SJSA1 (cell line): Measurements from ENCODE around the gene SPEM2. TPM values are rescaled to one million over a fixed set of nuclear protein-coding genes. Genes with fewer than 3 reads are reported as not detected.

Experiments used
- DNase-seq, 2 experiments: peaks; one replicate each; pipeline ENCODE4 v3.0.0-alpha.2; 2015 to 2020; ENCODE audit warnings: low spot score in 2 of 2, low read depth in 1 of 2
- H3K27ac ChIP-seq: fragments of 250-450 bp; sonication (Bioruptor Pico); 2 replicates; pipeline ENCODE4 v1.5.1; 2020; ENCODE audit warnings: mild to moderate bottlenecking, moderate library complexity
- H3K27me3 ChIP-seq: fragments of 250-450 bp; sonication (Bioruptor Pico); replicated peaks from 2 replicates; pipeline ENCODE4 v1.5.1; 2020; ENCODE audit warnings: mild to moderate bottlenecking, moderate library complexity
- H3K36me3 ChIP-seq: fragments of 250-450 bp; sonication (Bioruptor Pico); 2 replicates; pipeline ENCODE4 v1.5.1; 2020; ENCODE audit warnings: mild to moderate bottlenecking
- H3K4me1 ChIP-seq: fragments of 250-450 bp; sonication (Bioruptor Pico); replicated peaks from 2 replicates; pipeline ENCODE4 v1.6.1; 2021; ENCODE audit warnings: mild to moderate bottlenecking
- H3K4me3 ChIP-seq: fragments of 250-450 bp; sonication (Bioruptor Pico); 2 replicates; pipeline ENCODE4 v1.5.1; 2020; ENCODE audit warnings: mild to moderate bottlenecking
- H3K9me3 ChIP-seq: fragments of 250-450 bp; sonication (Bioruptor Pico); replicated peaks from 2 replicates; pipeline ENCODE4 v1.5.1; 2020; ENCODE audit warnings: mild to moderate bottlenecking
- total RNA-seq: library from RNA; depleted of rRNA; stranded (reverse); fragments of >200 nt; shearing (Covaris generic); gene quantifications from 2 replicates; pipeline ENCODE4 v1.2.3, GENCODE V29; 2014

Gene SPEM2
- total RNA-seq, 1 experiment from 2014 or later: not detected

DNA sequence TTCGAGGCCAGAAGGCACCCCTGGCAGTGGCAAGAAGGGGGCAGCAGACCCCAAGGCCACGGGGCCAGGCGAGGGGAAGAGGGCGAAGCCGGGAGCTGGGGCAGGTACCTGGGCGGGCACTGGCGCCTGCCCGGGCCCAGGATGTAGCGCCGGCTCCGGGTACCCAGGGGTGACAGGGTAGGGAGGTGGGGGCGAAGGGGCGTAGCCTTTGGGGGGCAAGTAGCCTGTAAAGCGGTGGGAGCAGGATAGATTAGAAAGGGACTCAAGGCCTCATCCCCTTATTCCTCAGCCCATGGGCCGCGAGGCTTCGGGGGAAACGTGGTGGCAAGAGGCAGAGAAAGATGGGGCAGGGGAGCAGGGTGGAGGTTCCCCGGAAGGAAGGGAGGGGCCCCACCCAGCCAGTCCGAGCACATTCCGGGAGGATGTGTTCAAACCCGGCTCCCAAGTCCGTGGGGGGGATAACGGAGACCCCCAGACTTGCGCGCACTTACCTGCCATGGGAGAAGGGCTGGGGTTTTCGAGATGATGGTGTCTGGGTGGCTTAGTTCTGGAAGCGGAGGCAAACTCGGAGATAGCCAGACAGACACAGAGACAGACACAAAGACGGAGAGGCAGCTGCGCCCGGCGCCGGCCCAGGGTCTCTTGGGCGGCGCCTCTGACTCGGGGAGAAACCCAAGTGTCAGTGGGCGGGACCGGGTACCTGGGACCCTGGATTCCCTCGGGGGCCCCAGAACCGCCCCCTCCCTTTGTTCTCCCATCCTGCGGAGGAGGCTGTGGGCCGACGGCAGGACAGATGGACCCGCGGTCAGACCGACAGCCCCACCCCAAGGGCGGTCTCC is 31.6 kb upstream of the SPEM2 start:
- H3K27ac ChIP-seq: 0 out of 2 replicates have a peak overlapping the region, but pooled peaks have one; percentile 19
- no peaks in the 10 kb centered on the region for H3K9me3 ChIP-seq
- peak in 1 of 2 experiments; percentile 33 for DNase-seq
- H3K27me3 ChIP-seq: no peaks in the 10 kb centered on the region
- peak overlapping the region; percentile 56 for H3K4me3 ChIP-seq
- H3K4me1 ChIP-seq: peaks cover 15% of the 10 kb centered on the region
- peaks cover 12% of the 10 kb centered on the region for H3K36me3 ChIP-seq

DNA sequence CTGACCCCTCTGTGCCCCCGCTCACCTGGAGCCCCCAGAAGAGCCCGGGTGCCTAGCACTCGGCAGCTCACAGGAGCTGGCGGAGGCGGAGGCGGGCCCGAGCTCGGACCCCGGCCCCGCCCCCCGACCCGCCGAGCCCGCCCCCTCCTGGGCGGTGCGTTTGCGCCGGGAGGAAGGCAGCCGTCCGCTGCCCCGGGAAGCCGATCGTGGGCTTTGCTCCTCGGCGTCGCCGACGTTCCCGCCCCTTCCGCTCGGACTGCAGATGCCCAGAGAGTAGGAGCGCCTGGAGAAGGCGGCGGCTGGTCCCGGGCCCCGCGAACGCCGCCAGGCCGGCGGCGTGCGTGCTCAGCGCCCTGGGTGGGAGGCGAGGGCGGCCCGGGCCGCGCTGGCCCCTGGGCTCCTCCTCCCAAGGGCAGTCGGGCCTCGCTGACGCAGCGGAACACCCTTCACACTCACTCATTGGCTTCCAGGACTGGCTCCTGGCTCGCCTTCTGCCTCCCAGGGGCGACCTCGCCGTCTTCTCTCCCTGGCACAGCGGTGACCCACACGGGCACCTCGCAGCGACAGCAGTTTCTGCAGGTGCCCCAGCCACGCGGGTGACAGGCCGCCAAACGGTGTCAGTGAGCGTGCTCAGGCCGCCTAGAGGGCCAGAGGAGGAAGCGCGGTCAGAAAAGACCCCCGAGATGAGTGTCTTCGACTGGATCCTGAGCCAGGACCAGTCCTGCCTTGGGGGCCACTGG is 30.8 kb upstream of the SPEM2 start, which contains the start of gene PLSCR3:
Gene PLSCR3, minus strand, starts transcription at position 74 of the 740 bp plus-strand sequence. CDS start 415 bp downstream, outside the sequence.
- H3K27me3 ChIP-seq: no peaks in the 10 kb centered on the region
- peaks cover 15% of the 10 kb centered on the region for H3K4me1 ChIP-seq
- no peaks in the 10 kb centered on the region for H3K9me3 ChIP-seq
- peaks cover 12% of the 10 kb centered on the region for H3K36me3 ChIP-seq
- peak within 1 kb of the TSS; percentile 59 for H3K27ac ChIP-seq
- peak within 1 kb of the TSS; percentile 56 for H3K4me3 ChIP-seq
- peak; percentile 85 to 89 for DNase-seq

DNA sequence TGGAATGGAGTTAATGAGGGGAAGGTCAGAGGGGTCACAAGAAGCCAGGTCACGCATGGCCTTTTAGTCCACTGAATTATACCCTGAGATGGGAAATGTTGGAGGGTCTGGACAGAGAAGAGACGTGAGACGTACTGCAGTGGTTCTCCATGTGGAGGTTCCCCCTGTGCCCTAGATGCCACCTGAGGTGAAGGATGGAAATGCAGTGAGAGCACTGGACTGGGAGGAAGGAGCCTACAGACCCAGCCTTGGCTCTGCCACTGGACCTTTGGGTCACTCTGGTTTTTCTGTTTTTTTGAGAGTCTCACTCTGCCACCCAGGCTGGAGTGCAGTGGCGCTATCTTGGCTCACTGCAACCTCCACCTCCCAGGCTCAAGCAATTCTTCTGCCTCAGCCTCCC is 29.3 kb upstream of the SPEM2 start:
- no peak overlapping the region for H3K4me3 ChIP-seq
- no peak for DNase-seq
- peaks cover 4% of the 10 kb centered on the region; the same call in 1 of the 2 replicates for H3K36me3 ChIP-seq
- no peaks in the 10 kb centered on the region for H3K27me3 ChIP-seq
- peaks cover 20% of the 10 kb centered on the region for H3K4me1 ChIP-seq
- H3K9me3 ChIP-seq: no peaks in the 10 kb centered on the region
- no peak overlapping the region for H3K27ac ChIP-seq

DNA sequence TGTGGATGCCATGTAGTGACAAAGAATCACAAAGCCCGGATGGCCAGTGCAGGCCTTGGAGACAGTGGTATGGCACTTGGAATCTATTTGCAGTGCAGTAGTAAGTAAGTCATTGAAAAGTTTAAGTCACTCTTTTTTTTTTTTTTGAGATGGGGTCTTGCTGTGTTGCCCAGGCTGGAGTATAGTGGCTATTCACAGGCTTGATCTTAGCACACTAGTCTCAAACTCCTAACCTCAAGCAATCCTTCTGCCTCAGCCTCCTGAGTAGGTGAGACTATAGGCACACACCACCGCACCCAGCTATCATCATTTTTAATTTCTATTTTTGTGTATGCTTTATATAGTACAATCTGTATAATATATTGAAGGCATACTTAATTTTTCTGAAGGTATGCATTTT is 26.8 kb upstream of the SPEM2 start:
- H3K4me3 ChIP-seq: no peak overlapping the region
- no peak overlapping the region for H3K27ac ChIP-seq
- H3K4me1 ChIP-seq: peaks cover 24% of the 10 kb centered on the region
- DNase-seq: no peak
- no peaks in the 10 kb centered on the region for H3K36me3 ChIP-seq
- H3K27me3 ChIP-seq: no peaks in the 10 kb centered on the region
- no peaks in the 10 kb centered on the region for H3K9me3 ChIP-seq

DNA sequence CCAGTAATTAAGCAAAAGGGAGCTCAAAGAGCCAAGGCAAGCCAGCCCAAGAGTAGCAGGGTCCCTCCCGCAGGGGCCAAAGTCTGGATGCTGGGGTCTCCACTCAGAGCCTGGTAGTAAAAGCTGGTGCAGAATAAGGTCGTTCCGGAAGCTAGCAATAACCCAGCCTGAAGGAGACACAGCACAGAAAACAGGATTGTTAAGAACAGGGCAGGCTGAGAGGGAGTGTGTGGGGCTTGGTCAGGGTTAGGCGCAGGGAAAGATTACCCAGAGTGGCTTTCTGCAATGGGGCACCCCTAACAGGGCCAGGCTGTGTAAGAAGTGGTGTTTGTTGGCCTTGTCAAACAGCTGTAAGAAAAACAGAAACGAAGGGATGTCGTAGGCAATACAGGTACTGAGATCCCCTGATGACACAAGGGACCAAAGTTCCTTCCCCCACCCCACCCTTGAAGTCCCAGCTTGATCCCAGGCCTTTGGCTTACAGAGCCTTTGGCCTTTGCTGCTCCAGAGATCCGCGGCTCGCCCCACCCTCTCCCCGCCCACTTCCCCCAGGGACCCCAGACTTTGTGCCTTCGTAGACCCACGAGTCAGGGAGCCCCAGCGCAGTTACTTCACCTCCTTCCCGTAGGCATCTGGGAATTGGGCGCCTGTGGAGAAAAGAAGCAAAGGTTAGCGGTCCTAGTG is 22.2 kb upstream of the SPEM2 start:
- Histone ChIP-seq H3K4me1 (peaks cover 22% of the 10 kb centered on the region), H3K27ac (peak overlapping the region; percentile 17; the same call in 1 of the 2 replicates), H3K27me3 (no peaks in the 10 kb centered on the region), H3K36me3 (no peaks in the 10 kb centered on the region), H3K4me3 (peak overlapping the region; percentile 59), H3K9me3 (no peaks in the 10 kb centered on the region)
- DNase-seq: no peak

DNA sequence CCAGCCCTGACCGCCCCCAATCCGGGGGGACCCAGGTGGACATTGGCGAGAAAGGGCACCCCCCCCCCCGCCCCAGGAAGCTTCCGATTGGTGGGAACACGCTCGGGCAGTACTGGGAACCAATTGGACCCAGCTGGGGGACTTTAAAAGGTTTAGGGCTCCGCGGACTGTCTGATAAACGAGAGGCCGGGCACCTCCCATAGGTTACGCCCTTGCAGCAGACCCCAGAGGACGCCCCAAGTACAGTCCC is 21.8 kb upstream of the SPEM2 start:
- H3K27me3 ChIP-seq: no peaks in the 10 kb centered on the region
- no peaks in the 10 kb centered on the region for H3K36me3 ChIP-seq
- H3K9me3 ChIP-seq: no peaks in the 10 kb centered on the region
- H3K4me3 ChIP-seq: peak overlapping the region; percentile 59
- H3K4me1 ChIP-seq: peaks cover 22% of the 10 kb centered on the region
- no peak for DNase-seq
- peak overlapping the region; percentile 17; the same call in 1 of the 2 replicates for H3K27ac ChIP-seq

DNA sequence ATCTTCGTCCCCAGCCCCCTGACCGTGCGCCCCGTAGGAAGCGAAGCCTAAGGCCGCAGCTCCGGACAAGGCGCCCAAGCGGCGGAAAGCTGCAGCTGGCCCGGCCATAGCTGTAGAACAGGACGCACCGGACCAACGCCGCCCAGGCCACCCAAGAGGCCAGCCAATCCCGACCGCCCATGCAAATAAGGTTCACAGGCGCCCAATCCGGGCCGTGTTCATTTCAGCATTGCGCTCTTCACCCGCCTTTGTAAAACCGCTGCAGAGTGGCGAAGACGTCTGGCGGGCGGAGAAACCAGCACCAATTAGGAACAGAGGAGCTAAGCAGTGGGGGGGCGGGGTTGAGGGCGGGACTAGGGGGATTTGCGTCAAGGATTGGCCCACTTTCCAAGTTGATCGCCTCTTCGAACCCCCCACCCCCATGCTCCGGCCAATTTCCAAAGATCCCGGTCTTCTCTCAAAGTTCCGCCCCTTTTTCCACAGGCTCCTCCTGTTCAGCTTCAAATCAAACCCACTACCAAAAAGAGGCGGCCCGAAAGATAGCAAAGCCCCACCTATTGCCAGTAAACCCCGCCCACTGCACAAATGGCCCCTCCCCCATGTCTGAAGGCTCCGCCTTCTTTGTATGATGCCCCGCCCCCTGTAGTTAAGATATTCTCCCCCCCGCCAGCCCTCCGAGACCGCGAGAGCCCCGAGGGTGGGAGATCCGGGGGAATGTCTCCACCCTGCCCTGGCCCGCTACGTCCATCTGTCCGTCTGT is 21.3 kb upstream of the SPEM2 start, which contains the start of gene TMEM256:
Gene TMEM256, minus strand, starts transcription at position 121 of the 760 bp plus-strand sequence. Its CDS starts 13 bp downstream, at position 108.
- peak within 1 kb of the TSS; percentile 59 for H3K4me3 ChIP-seq
- no peaks in the 10 kb centered on the region for H3K27me3 ChIP-seq
- H3K9me3 ChIP-seq: no peaks in the 10 kb centered on the region
- peaks cover 22% of the 10 kb centered on the region for H3K4me1 ChIP-seq
- H3K27ac ChIP-seq: peak within 1 kb of the TSS; percentile 17; the same call in 1 of the 2 replicates
- H3K36me3 ChIP-seq: no peaks in the 10 kb centered on the region
- peak; percentile 98 for DNase-seq

DNA sequence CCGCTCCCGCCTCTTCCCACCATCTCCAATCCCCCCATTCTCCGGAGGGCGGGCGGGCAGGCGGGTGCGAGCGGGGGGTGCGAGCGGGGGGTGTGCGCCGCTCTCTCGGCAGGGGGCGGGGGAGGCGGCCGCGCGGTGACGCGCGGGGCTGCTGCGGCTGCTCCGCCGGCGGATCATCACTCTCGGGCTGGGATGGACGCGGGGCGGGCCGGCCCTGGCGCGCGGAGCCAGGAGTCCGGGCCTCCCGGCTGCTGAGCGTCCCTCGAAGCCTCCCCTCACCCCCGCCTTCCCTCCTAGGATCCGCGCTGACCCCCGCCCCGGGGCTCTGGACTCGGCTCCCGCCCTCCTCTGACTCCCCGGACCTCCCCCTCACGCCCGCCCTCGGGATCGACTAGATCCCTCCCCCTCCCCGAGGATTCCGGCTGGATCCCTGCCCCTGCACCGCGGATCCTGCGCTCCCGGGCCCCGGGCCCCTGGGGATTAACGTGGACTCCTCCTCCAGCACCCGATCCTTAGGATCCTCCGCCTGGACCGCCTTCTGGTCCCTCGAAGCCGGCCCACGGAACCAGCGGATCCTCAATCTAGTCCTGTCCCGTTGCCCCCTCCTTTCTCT is 20.6 kb upstream of the SPEM2 start:
- Histone ChIP-seq H3K4me1 (peaks cover 22% of the 10 kb centered on the region), H3K27ac (peak overlapping the region; percentile 15; the same call in 1 of the 2 replicates), H3K27me3 (no peaks in the 10 kb centered on the region), H3K4me3 (peak overlapping the region; percentile 59), H3K9me3 (no peaks in the 10 kb centered on the region), H3K36me3 (no peaks in the 10 kb centered on the region)
- peak; percentile 24 to 59 for DNase-seq

DNA sequence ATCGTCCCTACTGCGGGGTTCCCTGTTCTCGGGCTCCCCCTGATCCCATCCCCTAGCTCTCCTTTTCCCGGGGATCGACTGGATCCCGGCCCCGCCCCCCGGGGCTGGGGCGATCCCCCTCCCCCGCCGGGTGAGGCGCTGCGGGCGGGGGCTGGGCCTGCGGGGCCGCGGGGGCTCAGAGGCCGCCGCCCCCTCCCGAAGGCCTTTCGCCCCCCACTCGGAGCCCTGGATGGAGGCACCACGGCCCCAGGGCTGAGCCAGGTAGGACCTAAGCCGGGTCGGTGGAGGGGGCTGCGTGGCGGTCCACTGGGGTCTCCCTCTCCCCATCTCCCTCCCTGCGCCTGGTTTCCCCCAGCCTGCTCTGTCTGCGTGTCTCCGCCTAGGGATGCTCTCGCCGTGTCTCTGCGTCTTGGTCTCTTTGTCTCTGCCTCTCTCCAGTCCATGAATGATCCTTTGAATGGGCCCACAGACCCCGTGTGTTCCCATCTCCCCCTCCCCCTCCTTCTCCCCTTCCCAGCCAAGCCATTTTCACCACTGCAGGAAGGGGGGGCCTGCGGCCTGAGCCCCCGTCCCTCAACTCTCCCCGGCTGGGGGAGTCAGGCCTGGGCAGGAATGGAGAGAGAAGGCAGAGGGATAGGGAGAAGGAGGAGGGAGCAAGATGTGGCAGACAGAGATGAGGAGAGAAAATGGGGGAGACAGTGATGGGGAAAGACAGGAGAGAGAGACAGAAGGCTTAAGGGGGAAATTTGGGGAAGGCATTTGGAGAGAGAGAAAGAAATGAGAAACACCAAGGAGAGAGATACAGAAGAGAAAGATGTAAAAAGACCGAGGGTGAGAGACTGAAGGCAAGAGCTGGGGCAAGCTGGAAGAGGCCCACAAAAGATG is 19.8 kb upstream of the SPEM2 start:
- H3K4me1 ChIP-seq: peaks cover 22% of the 10 kb centered on the region
- no peaks in the 10 kb centered on the region for H3K9me3 ChIP-seq
- H3K36me3 ChIP-seq: no peaks in the 10 kb centered on the region
- DNase-seq: no peak
- H3K27me3 ChIP-seq: no peaks in the 10 kb centered on the region
- peak overlapping the region; percentile 59 for H3K4me3 ChIP-seq
- 0 out of 2 replicates have a peak overlapping the region, but pooled peaks have one; percentile 15 for H3K27ac ChIP-seq

DNA sequence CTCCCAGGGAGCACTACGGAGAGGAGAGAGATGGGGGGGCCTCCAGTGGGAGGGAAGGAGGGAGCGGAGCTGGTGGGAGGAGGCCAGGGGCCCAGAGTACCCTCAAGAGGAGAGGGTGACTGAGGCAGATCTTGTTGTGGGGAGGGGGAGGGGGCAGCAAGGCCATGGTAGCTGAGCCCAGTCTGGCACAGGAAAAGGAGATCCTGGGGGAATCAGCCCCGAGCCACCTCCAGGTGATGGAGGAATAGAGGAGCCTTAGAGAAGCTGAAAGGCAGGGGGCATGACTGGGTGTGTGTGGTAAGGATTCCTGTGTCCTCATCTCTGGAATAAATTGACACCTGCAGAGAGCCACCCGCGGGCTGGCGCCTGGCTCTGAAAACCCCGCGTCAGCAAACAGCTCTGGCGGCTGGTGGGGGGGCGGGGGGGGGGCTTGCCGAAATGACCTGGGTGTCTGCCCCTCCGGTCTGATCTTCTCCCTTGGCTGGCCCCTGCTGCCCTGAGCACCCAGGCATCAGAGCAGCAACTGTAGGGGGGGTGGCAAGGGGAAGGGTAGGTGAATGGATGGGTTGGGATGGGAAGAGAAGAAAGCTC is 19.1 kb upstream of the SPEM2 start:
- H3K27ac ChIP-seq: no peak overlapping the region
- no peaks in the 10 kb centered on the region for H3K27me3 ChIP-seq
- no peaks in the 10 kb centered on the region for H3K9me3 ChIP-seq
- H3K36me3 ChIP-seq: no peaks in the 10 kb centered on the region
- H3K4me1 ChIP-seq: peaks cover 17% of the 10 kb centered on the region
- no peak for DNase-seq
- H3K4me3 ChIP-seq: no peak overlapping the region

DNA sequence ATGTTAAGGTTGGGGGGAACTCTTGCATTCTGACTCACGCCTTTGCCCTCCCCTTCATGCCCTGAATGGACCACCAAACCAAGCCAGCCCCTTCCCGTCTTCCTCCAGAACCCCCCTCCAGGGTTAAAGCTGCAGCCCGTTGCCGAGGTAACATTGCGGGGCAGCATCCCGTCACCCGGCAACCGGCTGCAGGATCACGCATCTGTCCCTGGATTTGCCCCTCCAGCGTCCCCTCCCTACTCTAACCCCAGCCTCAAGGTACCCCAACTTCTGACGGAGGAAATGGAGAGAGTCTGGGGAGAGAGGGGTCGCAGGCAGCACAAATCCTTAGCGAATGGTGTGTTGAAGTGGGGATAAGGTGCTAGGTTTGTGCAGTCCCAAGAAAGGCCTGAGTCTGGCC is 18.3 kb upstream of the SPEM2 start:
- no peak overlapping the region for H3K27ac ChIP-seq
- peaks cover 17% of the 10 kb centered on the region for H3K4me1 ChIP-seq
- H3K27me3 ChIP-seq: no peaks in the 10 kb centered on the region
- H3K36me3 ChIP-seq: no peaks in the 10 kb centered on the region
- no peak overlapping the region for H3K4me3 ChIP-seq
- DNase-seq: no peak
- no peaks in the 10 kb centered on the region for H3K9me3 ChIP-seq
